ENCODE results near the gene GNG2. TPM values are rescaled to one million over a fixed set of nuclear protein-coding genes. Genes with fewer than 3 reads are reported as not detected.

GNG2 gene
- total RNA-seq, 1 donor from 2014 or later = 80.8 TPM

GRCh38 chr14:51999084-51999483 is 138.7 kb downstream of the GNG2 start:
- DNase-seq (ENCODE audit: low spot score) = no peak
- Mint-ChIP-seq H3K27ac (ENCODE audit: unreplicated experiment) (no peak overlapping the region), H3K4me1 (ENCODE audit: unreplicated experiment) (peaks cover 6% of the 10 kb centered on the region), H3K9me3 (ENCODE audit: unreplicated experiment) (no peaks in the 10 kb centered on the region), H3K36me3 (ENCODE audit: low read depth, unreplicated experiment) (peaks cover 15% of the 10 kb centered on the region), H3K27me3 (ENCODE audit: unreplicated experiment) (no peaks in the 10 kb centered on the region), H3K4me3 (ENCODE audit: unreplicated experiment) (no peak overlapping the region)
- no peak for TF ChIP-seq CTCF (IDR thresholded peaks at IDR 0.05; ENCODE audit: unreplicated experiment)

- H3K4me3 Mint-ChIP-seq (ENCODE audit: unreplicated experiment) = no peak overlapping the region
- no peak for DNase-seq (ENCODE audit: low spot score)
- H3K36me3 Mint-ChIP-seq (ENCODE audit: low read depth, unreplicated experiment) = peaks cover 12% of the 10 kb centered on the region
- no peak for TF ChIP-seq CTCF (IDR thresholded peaks at IDR 0.05; ENCODE audit: unreplicated experiment)
- H3K9me3 Mint-ChIP-seq (ENCODE audit: unreplicated experiment) = no peaks in the 10 kb centered on the region
- peaks cover 2% of the 10 kb centered on the region for H3K4me1 Mint-ChIP-seq (ENCODE audit: unreplicated experiment)
- H3K27ac Mint-ChIP-seq (ENCODE audit: unreplicated experiment) = no peak overlapping the region
- H3K27me3 Mint-ChIP-seq (ENCODE audit: unreplicated experiment) = no peaks in the 10 kb centered on the region
These were observed 139.7 kb downstream of the GNG2 start for GRCh38 chr14:52000019-52000582.

GRCh38 chr14:52000696-52001095 is 140.3 kb downstream of the GNG2 start:
- Mint-ChIP-seq H3K9me3 (ENCODE audit: unreplicated experiment) (no peaks in the 10 kb centered on the region), H3K27ac (ENCODE audit: unreplicated experiment) (no peak overlapping the region), H3K27me3 (ENCODE audit: unreplicated experiment) (no peaks in the 10 kb centered on the region), H3K4me3 (ENCODE audit: unreplicated experiment) (no peak overlapping the region), H3K4me1 (ENCODE audit: unreplicated experiment) (peaks cover 2% of the 10 kb centered on the region), H3K36me3 (ENCODE audit: low read depth, unreplicated experiment) (peaks cover 18% of the 10 kb centered on the region)
- DNase-seq (ENCODE audit: low spot score) = no peak
- TF ChIP-seq CTCF (IDR thresholded peaks at IDR 0.05; ENCODE audit: unreplicated experiment) = no peak

DNA sequence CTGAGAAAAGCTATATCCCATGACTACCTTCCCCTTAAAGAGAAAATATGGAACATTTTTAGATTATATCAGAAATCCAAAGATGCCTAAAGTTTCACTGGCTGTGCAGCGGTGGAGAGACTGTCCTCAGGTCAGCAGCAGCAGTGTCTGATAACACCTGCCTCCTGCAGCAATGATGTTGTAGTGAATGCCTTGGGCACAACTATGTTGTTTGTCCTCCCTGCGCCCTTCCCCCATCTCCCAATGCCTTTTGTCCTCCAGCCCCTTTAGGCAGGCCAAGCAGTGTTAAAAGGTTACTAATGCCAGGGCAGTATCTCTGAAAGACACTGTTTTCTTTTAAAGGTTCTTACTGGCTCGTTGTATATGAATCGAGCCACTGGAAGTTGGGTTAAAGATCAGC is 142.1 kb downstream of the GNG2 start:
- H3K36me3 Mint-ChIP-seq (ENCODE audit: low read depth, unreplicated experiment) = peaks cover 24% of the 10 kb centered on the region
- no peaks in the 10 kb centered on the region for H3K9me3 Mint-ChIP-seq (ENCODE audit: unreplicated experiment)
- peaks cover 2% of the 10 kb centered on the region for H3K4me1 Mint-ChIP-seq (ENCODE audit: unreplicated experiment)
- no peaks in the 10 kb centered on the region for H3K27me3 Mint-ChIP-seq (ENCODE audit: unreplicated experiment)
- H3K27ac Mint-ChIP-seq (ENCODE audit: unreplicated experiment) = no peak overlapping the region
- TF ChIP-seq CTCF (IDR thresholded peaks at IDR 0.05; ENCODE audit: unreplicated experiment) = no peak
- H3K4me3 Mint-ChIP-seq (ENCODE audit: unreplicated experiment) = peak overlapping the region; percentile 47
- DNase-seq (ENCODE audit: low spot score) = no peak

DNA sequence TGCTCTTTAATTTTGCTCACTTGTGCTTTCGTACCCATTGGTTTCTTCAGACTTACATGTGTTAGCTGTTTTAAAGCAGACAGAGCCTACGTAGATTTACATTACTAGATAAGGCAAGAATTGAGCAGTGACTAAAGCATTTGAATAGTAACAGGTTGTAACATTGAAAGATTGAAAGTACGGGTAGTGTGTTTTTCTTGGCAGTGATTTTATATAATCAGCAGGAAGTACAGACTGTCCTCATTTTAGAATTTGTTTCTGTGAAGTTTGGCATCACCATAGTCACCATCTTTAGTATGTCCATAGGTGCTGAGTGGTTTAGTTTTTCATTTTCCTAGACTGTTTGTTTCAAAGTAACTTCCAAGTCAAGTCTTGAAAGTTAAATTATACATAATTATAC is 142.9 kb downstream of the GNG2 start:
- Mint-ChIP-seq H3K27me3 (ENCODE audit: unreplicated experiment) (no peaks in the 10 kb centered on the region), H3K4me1 (ENCODE audit: unreplicated experiment) (peaks cover 2% of the 10 kb centered on the region), H3K9me3 (ENCODE audit: unreplicated experiment) (no peaks in the 10 kb centered on the region), H3K27ac (ENCODE audit: unreplicated experiment) (no peak overlapping the region), H3K4me3 (ENCODE audit: unreplicated experiment) (no peak overlapping the region), H3K36me3 (ENCODE audit: low read depth, unreplicated experiment) (peaks cover 24% of the 10 kb centered on the region)
- DNase-seq (ENCODE audit: low spot score) = no peak
- TF ChIP-seq CTCF (IDR thresholded peaks at IDR 0.05; ENCODE audit: unreplicated experiment) = no peak

All from endothelial cell (in vitro differentiated cells).